Psoas muscle (tissue), 8 donors: ENCODE data around the gene GAS2L2. TPM values are rescaled to one million over a fixed set of nuclear protein-coding genes. Genes with fewer than 3 reads are reported as not detected.

ENCODE experiments used
- ATAC-seq, 4 donors: fragments of 200-7000 bp; cut with Tn5 transposase; one replicate each; pipeline ENCODE4 v1.9.1; 2020; ENCODE audit warnings: moderate library complexity in 3 of 4, mild to moderate bottlenecking in 2 of 4
- DNase-seq, 2 donors: peaks; one replicate each; pipeline ENCODE4 v3.0.0-alpha.2; 2020
- H3K27ac ChIP-seq: fragments of 200-600 bp; one replicate; pipeline ENCODE4 v1.8.0; 2022
- H3K27me3 ChIP-seq, 3 donors: fragments of 200-600 bp in 1 of 3; one replicate each; pipeline versions ENCODE4 v1.6.1 to v1.8.0; 2013 to 2022; ENCODE audit warnings: low read length in 2 of 3, mild to moderate bottlenecking in 2 of 3, moderate library complexity in 1 of 3; ENCODE audit not compliant: insufficient read depth in 3 of 3
- H3K36me3 ChIP-seq, 2 donors: fragments of 200-600 bp in 1 of 2; one replicate each; pipeline versions ENCODE4 v1.6.1 to v1.8.0; 2013 to 2022; ENCODE audit warnings: low read depth in 1 of 2, mild to moderate bottlenecking in 1 of 2, moderate library complexity in 1 of 2; ENCODE audit not compliant: insufficient read depth in 1 of 2
- H3K4me1 ChIP-seq: fragments of 200-600 bp; one replicate; pipeline ENCODE4 v1.8.0; 2022
- H3K4me3 ChIP-seq: fragments of 200-600 bp; one replicate; pipeline ENCODE4 v1.8.0; 2022; ENCODE audit warnings: mild to moderate bottlenecking
- H3K9me3 ChIP-seq: fragments of 200-600 bp; one replicate; pipeline ENCODE4 v1.8.0; 2022
- CTCF ChIP-seq: fragments of 200-600 bp; IDR thresholded peaks from one replicate; pipeline ENCODE4 v1.8.0; 2022; ENCODE audit warnings: antibody characterized with exemption
- WGBS, 3 donors: extraction: QIAGEN DNeasy Blood & Tissue Kit; methylation state at CpG; one replicate each; pipeline versions ENCODE4 v1.1.6 to v1.1.7; 2013; 5-methylcytosine and 5-hydroxymethylcytosine counted together
- intact Hi-C, 2 donors: fragments of 100-400 bp; cut with DNase I; formaldehyde crosslinking; loops; one replicate each; pipeline versions ENCODE4 v1.11.0 to v1.14.2; 2022
- polyA plus RNA-seq, 3 donors: library from polyadenylated mRNA; stranded (reverse); fragments of 200-250 nt; gene quantifications; one replicate each; pipeline ENCODE4 v1.2.3, GENCODE V29; 2013
- total RNA-seq, 4 donors: library from RNA; stranded (reverse); fragmentation: NEBNext Ultra II Directional in 2 of 4; extraction: Animal tissue kit (Norgen Biotek cat#: 25700) in 2 of 4; gene quantifications; one replicate each; pipeline versions ENCODE4 v1.2.1 to v1.2.4, GENCODE V29; 2021 to 2023
- donor health status: healthy with polysubstance abuse.
- donor health status: DM: no; HTN: no; CAD: no; lungs with moderate emphysema.
- donor health status: Bipolar disorder and iron deficiency.
- donor health status: healthy.
- donor health status: DM: yes; HTN: yes; CAD: no.
- donor health status: DM: no; HTN: no; CAD: no.
- donor health status: DM: no; HTN: no; CAD: no.
- donor health status: DM: yes; HTN: yes; CAD: no.

The GAS2L2 gene
- total and polyA plus RNA-seq, 7 donors: 0.04 to 0.27 (median 0.13) TPM; not detected in 1

GRCh38 chr17:35775039-35775438, 22.0 kb upstream of the GAS2L2 start:
- 72 to 82% (median 78%) methylated on average over 5 of the region's 5 CpGs for WGBS, 3 donors
- Histone ChIP-seq H3K4me3 (no peak overlapping the region), H3K36me3 (no peaks in the 10 kb centered on the region), H3K27ac (no peak overlapping the region), H3K9me3 (no peaks in the 10 kb centered on the region), H3K4me1 (no peaks in the 10 kb centered on the region), H3K27me3 (peaks cover 0 to 5% (median 0%) of the 10 kb centered on the region in 3 donors)
- ATAC-seq (no peak), DNase-seq (no peak)
- intact Hi-C loops: no loop called here
- TF ChIP-seq CTCF: no peak

GRCh38 chr17:35774499-35774898, 21.5 kb upstream of the GAS2L2 start:
- Histone ChIP-seq H3K9me3 (no peaks in the 10 kb centered on the region), H3K27ac (peak overlapping the region; percentile 4), H3K36me3 (no peaks in the 10 kb centered on the region), H3K27me3 (peaks cover 0 to 4% (median 0%) of the 10 kb centered on the region in 3 donors), H3K4me1 (no peaks in the 10 kb centered on the region), H3K4me3 (no peak overlapping the region)
- intact Hi-C loops: no loop called here
- TF ChIP-seq CTCF: no peak
- 58 to 74% (median 69%) methylated on average over 5 of the region's 5 CpGs for WGBS, 3 donors
- DNase-seq (no peak), ATAC-seq (no peak)

- H3K9me3 ChIP-seq: no peaks in the 10 kb centered on the region
- H3K27ac ChIP-seq: peak overlapping the region; percentile 4
- DNase-seq: no peak
- no peak overlapping the region for H3K4me3 ChIP-seq
- intact Hi-C loops: no loop called here
- no peaks in the 10 kb centered on the region for H3K27me3 ChIP-seq
- ATAC-seq: no peak
- no peak for TF ChIP-seq CTCF
- no peaks in the 10 kb centered on the region for H3K36me3 ChIP-seq
- WGBS, 3 donors: 57 to 69% (median 66%) methylated on average over 10 of the region's 10 CpGs
- no peaks in the 10 kb centered on the region for H3K4me1 ChIP-seq
These were observed 20.8 kb upstream of the GAS2L2 start for GRCh38 chr17:35773679-35774425.

GRCh38 chr17:35773129-35773528, 20.1 kb upstream of the GAS2L2 start:
- Histone ChIP-seq H3K27ac (no peak overlapping the region), H3K9me3 (no peaks in the 10 kb centered on the region), H3K4me1 (no peaks in the 10 kb centered on the region), H3K27me3 (no peaks in the 10 kb centered on the region), H3K36me3 (no peaks in the 10 kb centered on the region), H3K4me3 (no peak overlapping the region)
- WGBS, 3 donors: 83 to 91% (median 86%) methylated on average over 13 to 20 of the region's 20 CpGs
- no peak for TF ChIP-seq CTCF
- ATAC-seq (no peak), DNase-seq (no peak)
- intact Hi-C loops: no loop called here
